ENCODE data around the gene KDM4E.

DNA sequence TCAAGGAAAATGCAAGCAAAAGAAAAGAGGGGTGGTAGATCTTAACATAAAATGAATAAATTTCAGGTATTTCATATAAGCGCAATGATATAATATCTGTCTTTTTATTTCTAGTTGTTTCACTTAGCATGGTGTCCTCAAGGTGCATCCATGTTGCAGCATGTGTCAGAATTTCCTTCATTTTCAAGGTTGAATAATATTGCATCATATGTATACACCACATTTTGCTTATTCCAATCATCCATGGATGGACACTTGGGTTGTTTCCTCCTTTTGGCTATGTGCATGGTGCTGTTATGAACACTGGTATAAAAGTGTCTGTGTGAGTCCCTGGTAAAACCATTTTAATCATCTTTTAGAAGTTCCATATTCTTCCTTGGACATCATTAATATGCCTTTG, 17.2 kb downstream of the KDM4E start:
- TF ChIP-seq, protein P1, sequence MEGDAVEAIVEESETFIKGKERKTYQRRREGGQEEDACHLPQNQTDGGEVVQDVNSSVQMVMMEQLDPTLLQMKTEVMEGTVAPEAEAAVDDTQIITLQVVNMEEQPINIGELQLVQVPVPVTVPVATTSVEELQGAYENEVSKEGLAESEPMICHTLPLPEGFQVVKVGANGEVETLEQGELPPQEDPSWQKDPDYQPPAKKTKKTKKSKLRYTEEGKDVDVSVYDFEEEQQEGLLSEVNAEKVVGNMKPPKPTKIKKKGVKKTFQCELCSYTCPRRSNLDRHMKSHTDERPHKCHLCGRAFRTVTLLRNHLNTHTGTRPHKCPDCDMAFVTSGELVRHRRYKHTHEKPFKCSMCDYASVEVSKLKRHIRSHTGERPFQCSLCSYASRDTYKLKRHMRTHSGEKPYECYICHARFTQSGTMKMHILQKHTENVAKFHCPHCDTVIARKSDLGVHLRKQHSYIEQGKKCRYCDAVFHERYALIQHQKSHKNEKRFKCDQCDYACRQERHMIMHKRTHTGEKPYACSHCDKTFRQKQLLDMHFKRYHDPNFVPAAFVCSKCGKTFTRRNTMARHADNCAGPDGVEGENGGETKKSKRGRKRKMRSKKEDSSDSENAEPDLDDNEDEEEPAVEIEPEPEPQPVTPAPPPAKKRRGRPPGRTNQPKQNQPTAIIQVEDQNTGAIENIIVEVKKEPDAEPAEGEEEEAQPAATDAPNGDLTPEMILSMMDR (IDR thresholded peaks at IDR 0.05): no peak
- TF ChIP-seq POLR2AphosphoS5 (IDR thresholded peaks at IDR 0.05) (no peak), POLR2A (IDR thresholded peaks at IDR 0.05) (no peak)

Measured in prostate gland (tissue), 2 donors.